GM19351 (cell line): ENCODE data around the gene SLC35D1.

Experiments
- ATAC-seq: cut with Tn5 transposase; IDR thresholded peaks from one replicate; pipeline ENCODE4 v1.9.1; 2021; ENCODE audit warnings: mild to moderate bottlenecking, moderate library complexity; ENCODE audit not compliant: unreplicated experiment

SLC35D1 gene

DNA sequence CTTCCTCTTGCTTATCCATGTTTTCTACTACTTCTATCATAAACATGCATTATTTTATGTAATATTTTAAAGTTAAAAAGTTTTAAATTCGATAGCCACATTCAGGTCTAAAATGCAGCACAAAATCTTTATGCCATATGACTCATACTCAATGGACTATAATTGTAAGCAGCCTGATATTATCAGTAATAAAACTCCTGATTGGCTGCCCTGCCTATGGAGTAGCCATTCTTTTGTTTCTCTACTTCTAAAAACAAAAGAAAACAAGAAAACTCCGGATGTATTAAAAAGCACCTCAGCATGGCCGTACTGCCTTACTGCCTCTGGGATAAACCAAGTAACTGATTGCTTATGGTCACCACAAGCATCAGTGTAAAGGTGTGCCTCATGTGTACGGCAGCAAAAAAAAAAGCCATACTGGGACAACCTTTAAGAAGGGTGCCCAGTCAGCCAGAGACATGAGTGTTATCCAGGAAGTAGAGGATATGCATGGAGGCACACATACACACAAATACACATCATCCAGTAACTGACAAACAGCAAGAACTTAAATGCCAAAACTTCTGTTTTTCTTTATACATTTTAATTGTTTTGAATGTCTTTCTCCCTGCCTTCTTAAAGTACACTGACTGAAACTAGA, 9.2 kb downstream of the SLC35D1 start:
- no peak for ATAC-seq

DNA sequence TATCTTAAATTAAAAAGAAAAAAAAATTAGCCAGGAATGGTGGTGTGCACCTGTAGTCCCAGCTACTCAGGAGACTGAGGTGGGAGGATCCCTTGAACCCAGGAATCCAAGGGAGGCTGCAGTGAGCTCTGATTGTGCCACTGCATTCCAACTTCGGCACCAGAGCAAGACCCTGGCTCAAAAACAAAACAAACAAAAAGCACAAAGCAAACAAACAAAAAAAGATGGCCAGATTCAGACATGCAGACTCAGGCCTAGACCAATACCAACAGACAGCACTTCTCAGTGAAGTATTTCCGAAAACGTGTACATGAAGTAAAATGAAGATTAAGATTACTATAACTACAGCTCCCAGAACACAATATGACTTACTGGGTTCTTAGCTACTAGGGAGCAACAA, 10.6 kb downstream of the SLC35D1 start:
- no peak for ATAC-seq

DNA sequence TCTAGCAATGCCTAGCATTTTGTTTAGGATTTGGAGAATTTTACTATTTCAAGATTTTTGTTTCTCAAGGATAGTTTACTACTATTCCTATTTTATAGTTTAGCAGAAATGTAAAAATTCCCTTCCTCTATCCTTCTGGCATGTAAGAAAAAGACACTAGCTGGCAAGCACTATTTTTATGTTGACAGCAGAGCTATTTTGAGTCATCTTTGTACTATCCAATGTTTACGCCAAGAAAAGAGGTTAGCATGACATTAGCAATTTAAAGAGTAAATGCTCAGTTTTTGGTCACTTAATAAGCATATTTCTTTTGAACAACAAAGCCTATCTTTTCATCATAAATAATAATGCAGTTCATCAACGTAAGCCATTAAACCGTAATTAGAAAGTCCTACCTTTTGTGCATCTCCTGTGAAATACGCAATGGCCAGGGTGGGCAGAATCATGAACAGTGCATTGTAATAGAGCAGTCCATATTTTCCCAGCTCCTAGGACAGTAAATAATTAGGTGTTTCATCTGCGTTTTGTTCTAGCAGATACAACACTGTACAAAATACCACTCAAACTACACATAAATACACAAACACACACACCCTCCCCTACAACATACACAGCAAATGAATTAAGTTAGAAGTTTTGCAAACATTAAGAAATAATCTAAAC, 12.0 kb downstream of the SLC35D1 start:
- no peak for ATAC-seq

DNA sequence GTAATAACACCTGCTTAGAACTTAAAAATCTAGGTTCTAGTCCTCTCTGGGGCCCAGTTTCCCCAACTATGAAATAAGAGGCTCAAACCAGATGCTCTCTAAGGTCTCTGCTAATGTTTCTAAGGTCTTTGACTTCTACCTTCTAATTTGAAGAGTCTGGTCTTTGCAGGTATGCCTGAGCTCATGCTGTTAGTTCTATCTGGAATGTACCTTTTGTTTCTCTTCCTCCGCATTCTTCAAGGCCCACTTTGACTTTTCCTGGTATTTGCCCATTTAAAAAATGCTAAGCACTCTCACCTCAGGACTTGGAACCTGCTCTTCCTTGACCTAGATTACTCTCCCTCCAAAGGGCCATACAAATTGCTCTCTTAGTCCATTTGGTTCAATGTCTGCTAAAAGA, 13.5 kb downstream of the SLC35D1 start:
- ATAC-seq, result no peak

DNA sequence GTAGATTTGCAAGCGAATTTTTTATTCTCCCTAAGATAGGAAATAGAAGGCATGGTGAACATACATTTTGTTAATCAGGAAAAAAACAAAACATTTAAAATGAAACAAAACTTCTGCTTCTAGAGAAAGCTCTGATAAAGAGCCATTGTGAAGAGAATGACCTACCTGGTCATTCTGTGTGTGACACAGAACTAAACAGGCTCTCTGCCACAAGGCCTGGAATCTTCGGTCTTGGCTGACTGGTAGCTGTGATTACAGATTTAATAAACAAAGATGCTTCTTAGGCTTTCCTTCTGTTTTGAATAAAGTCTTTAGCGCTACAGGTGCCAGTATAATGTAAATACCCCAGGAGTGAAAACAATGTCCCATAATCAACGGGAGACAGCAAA, 22.1 kb downstream of the SLC35D1 start:
- no peak for ATAC-seq

DNA sequence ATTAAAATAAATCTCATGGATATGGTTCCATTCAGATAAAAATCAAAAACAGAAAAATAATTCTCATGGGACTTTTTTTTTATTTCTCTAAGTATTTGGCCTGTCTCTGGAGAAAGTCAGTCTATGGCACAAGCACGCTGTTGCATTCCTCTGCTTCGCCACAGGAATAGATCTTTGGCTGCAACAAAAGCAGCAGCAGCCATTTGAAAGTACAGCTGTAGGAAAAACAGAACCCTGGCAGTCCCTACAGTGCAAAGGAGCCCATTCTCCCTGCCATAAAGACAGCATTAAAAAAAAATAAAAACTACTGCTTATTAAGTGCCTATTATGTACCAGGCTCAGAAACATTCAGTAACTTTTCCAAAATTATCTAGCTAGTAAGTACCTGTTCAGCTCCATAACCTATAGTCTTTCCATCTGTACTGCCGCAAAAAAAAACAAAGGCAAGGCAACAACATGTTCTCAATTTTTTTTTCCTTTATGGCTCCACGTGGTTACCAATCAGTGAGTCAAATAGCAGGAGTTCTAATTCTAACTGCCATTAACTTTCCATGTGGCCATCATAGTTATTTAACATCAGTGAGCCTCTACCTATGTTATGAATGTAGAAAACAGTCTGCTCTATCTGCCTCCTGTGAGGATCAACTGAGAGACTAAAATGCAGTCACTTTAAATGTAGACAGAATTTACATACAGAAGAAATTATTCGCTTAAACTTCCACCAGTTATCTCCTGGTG, 22.7 kb downstream of the SLC35D1 start:
- ATAC-seq, result no peak

DNA sequence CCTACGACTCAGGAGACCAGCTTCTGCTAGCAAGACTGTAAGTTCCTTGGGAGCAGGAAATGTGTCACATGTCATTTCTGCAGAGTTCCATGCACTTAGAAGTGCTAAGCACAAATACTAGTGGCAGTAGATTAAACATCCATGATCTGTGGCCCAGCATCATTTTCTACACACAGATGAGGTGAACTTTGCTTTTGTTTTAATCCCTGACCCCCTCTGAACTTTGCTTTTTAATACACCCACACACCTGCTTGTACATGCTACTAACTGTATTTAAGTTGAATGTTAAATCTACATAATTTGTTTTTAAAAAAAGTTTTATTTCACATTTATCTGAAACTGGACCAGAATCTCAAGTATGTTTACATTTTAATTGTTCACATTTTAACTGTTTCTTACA, 24.5 kb downstream of the SLC35D1 start:
- no peak for ATAC-seq

DNA sequence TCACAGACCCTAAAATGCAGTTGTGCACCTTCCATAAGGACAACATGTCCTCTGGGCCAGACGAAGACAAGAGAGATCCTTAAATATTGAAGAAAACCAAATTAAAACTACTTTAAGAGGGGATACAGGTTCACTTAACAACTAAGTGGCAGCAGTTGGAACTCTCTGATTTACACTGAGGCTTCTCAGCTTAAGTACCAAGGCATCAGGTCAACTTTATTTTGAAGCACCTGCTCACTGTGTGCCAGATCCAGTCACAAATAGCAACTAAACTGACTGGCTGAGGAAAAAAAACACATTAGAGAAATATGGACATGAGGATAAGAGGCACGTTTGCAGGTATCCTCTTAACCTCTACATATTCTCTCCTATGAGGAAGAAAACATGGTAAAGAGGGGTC, 33.2 kb downstream of the SLC35D1 start:
- no peak for ATAC-seq

DNA sequence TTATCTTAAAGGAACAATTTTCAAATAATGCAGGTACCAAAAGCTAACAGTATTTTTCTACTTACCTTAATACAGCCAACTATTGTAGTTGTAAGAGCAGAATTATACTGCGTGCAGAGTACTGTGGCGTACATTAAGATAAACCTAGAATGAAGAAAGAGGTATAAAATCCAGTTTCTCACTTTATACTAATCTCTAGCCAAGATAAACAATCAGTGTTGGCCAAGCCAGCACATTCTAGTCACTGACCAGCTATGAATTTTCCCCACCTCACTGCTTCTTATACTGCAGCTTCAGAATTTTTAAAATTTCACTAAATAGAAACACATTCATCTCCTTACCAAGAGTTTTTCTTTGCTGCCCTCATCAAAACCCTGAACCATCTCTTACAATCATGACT, 33.6 kb downstream of the SLC35D1 start:
- no peak for ATAC-seq

DNA sequence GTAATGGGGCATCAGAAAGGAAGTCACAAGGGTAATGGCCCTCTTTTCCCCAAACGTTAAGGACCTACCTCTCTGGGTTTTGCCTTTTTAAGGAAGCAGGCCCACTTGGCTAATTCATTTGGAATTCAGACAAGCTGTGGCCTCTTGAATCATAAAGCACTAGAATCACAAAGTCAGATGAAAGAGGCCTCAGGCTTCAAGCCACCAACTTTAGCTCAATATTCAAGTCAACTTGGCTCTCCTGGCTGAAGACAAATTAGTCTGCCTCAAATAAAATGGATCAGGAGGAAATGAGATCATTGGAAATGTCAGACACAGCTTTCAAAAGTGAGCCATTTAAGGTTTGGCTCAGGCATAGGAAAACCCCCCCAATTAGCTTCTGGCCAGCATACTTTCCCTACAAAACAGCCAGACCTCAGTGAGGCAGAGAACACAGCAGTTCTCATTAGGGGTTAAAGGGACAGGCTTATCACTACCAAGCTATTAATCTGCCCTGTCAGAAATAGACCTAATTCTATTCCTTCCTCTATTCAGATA, 34.3 kb downstream of the SLC35D1 start:
- ATAC-seq, result no peak

DNA sequence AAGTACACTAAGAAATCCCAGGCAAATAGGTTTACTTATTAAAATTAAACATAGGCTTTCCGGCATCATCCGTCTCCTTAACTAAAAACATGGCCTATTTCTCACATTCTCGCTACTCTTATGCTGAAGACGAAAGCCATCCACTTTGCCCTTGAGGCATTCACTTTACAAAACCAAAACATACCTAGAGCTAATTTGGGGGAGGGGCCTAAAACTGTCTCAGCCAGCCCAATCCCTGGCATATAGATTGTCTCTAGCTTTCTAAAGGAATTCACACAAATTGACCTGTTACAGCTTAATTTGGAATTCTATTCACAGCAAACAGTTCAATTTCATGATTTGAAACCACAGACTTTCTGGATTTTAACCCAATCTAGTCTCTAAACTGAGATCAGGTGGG, 34.8 kb downstream of the SLC35D1 start:
- ATAC-seq, result no peak

DNA sequence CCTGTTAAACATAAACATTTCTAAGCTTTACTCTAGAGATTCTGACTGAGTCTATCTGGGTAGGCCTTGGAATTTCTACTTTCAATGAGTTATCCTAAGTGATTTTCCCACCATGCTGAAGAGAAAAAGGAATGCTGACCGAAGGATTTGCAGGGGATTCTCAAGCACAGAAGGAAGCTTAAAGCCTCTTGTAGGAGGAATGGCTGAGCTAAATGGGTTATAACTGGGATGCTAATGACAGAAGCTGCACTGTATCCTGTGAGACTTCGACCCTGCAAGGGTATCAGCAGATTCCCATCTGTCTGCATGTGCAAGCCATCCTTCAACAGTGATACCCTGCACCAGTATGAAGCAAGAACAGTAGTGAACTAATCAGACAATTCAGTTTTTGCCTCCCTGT, 35.4 kb downstream of the SLC35D1 start:
- no peak for ATAC-seq

DNA sequence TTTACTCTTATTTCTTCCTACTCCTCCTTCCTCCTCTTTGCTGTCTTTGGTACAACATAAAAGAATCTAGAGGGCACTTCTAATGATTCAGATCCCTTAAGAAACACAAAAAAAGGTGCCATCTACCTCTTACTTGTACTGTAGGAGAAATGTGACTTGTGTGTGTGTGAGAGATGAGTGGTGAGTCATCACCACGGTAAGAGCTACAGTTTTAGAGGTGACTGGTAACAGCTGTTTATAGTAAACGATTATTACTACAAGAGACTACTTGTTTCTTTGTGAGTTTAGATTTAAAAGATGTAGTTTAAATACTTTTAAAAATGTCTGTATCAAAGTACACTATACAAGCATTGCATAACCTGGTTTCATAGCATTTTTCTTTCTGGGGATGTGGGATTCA, 40.4 kb downstream of the SLC35D1 start:
- ATAC-seq, result peak; percentile 81

DNA sequence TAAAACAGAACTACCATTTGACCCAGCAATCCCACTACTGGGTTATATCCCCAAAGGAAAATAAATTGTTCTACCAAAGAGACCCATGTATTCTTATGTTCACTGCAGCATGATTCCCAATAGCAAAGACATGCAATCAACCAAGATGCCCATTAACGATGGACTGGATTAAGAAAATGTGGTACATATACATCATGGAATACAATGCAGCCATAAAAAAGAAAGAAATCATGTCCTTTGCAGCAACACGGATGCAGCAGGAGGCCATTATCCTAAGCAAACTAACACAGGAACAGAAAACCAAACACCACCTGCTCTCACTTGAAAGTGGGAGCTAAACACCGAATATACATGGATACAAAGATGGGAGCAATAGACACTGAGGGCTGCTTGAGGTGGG, 44.2 kb downstream of the SLC35D1 start:
- ATAC-seq, result no peak

DNA sequence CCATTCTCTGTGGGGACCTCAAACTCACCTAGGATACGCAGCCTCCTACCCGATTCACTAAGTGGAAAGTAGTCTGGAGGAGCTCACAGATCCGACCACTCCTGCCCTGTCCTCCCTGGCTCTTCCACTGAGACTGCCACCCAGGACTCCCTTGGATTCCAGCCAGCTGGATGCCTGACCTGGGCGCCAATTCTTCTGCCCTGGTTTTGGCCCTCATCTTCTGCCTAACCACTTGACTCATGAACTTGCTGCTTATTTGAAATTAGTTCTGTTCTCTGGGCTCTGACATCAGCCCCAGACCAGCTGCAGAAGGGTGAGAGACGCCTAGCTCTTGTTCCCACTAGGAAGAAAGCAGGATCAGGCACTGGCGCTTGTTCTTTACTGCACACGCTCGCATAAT, 48.9 kb downstream of the SLC35D1 start:
- no peak for ATAC-seq

DNA sequence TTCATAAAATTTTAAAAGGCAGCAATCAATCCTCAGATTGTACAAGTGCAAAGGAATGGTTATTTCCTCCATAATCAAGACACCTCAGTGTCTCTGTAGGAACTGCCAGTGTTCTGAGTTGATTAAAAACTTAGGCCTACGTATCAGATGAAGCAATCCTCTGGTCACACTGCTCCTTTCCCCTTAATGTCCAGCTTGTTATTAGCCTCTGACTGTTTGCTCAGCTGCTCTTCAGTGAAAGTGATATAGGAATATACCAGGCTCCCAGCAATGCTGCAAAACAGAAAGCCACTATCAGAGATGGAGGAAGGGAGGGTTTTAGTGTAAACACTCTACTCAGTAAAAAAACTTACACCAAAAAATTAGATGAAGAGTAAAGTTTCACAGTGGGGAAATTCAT, 49.8 kb downstream of the SLC35D1 start:
- ATAC-seq, result no peak

DNA sequence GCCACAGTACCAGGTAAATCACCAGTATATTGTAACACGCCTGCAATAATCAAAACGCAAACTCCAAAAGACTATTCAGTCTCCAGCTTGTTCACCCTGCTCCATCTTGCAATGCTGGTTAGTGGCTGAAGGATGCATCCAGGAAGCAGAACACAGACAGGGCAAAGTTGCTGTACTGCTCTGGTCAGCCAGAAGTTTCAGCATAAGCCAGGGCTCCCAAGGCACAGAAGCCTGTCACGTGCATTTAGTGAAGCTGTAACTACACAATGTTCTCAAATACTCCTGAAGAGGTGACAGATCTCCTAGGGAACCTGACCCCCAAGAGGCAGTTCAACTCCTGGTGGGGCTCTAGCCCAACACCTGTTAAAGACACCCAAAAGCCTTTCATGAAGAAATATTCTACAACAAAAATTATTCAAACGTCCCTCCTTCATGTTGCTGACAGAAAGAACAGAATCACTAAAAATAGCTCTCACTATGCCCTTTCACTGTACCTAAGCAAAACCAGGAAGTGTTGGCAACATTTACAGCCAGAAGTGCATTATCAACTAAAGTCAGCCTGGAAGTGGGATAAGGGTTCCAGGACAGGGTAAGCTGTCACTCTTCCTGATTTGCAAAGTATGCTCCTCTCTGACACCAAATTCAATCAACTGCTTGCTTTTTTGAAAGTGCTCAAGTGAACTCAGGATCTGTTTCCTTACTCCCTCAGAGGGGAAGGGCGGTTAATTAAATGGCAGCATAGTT, 52.1 kb downstream of the SLC35D1 start:
- ATAC-seq, result no peak

DNA sequence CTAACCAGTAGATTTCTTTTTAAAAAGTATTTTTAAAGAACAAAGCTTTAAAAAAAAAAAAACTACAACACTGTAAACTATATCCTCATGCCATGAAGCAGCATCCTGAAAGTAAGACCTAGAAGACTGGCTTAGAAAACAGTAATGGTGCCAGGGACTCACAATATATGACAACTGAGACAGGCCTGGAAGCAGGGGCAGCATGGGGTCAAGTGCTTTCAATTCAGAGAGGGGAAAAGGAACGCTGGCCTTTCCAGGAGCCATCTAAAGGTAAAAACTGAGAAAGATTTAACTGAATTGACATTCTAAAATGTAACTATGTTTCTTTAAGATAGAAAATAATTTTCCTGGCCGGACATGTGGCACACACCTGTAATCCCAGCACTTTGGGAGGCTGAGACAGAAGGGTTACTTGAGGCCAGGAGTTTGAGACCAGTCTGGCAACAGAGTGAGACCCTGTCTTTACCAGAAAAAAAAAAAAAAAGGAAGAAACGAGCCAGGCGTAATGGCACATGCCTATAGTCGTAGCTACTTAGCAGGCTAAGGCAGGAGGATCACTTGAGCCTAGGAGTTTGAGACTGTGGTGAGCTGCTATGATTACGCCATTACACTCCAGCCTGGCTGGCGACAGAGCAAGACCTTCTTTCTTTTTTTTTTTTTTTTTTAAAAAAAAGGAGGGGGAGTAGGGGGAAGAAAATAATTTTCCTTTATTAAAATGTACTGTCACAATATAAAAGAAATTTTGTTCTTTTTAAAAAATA, 54.1 kb downstream of the SLC35D1 start:
- ATAC-seq, result no peak

DNA sequence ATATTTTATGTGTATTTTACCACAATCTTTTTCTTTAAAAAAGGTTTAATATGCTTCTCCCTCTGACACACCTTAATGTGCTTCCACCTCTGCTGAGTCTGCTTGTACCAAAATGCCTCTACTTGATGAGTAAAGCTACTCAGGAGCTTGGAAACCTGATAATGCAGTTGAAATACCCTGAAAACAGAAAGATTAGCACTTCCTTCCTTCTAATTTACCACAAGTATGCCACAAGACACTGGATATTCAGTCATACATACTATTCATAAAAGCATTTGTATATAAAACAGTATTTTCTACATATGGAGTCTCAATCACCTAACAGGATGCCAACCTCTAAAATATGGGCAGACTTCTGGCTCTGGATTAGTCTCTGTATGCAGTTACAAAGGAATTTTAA, 55.0 kb downstream of the SLC35D1 start:
- no peak for ATAC-seq

DNA sequence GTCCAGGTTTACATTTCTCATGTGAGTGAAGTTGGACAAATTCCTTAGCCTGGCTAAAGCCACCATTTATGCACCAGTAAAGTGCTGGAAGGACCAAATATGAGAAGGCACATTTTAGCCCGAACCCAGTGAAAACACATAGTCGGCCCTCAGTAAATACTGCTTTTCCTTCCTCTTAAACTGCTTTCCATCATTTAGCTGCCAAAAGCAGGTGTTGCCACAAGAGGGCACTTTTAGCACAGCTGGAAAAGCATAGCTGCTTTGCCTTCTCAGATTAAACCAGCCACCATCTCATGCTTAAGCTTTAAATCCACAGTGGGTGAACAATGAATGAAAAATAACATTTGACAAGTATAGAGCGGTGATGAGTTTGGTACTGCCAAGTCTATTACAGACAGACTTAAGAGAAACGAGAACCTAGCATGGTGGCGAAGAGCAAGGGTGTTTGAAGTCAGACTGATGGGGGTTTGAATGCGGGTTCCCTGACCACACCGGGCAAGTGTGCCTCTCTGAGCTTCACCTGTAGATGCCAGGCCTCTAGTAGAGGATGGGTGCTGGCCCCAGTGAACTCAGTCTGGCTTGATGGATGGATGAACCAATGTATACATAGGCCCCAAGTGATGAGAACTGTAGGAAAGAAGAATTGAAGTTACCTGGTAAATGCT, 57.8 kb downstream of the SLC35D1 start:
- ATAC-seq, result peak; percentile 73
